Measurements from ENCODE around the gene TEX48. TPM values are rescaled to one million over a fixed set of nuclear protein-coding genes. Genes with fewer than 3 reads are reported as not detected.

TEX48 gene, protein sequence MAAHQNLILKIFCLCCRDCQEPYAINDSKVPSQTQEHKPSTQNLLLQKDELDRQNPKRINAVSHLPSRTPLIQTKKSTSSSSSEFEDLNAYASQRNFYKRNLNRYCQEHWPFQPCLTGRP
- not detected for polyA plus RNA-seq (ENCODE audit: insufficient read length in 3 of 3)
- long read RNA-seq, donor 1, result 0 reads
- long read RNA-seq, donor 2, result 0 reads
- long read RNA-seq, donor 3, result 0 reads
- long read RNA-seq, donor 4, result 0 reads
- long read RNA-seq, donor 5, result 0 reads
- long read RNA-seq, donor 6, result 0 reads
- long read RNA-seq, donor 7, result 0 reads
- long read RNA-seq, donor 8, result 0 reads
- long read RNA-seq, donor 9, result 0 reads
- long read RNA-seq, donor 10, result 0 reads
- long read RNA-seq, donor 11, result 0 reads
- long read RNA-seq, donor 12, result 0 reads
- long read RNA-seq, donor 13, result 0 reads
- long read RNA-seq, donor 14, result 0 reads
- long read RNA-seq, donor 15, result 0 reads
- long read RNA-seq, donor 16, result 0 reads

DNA sequence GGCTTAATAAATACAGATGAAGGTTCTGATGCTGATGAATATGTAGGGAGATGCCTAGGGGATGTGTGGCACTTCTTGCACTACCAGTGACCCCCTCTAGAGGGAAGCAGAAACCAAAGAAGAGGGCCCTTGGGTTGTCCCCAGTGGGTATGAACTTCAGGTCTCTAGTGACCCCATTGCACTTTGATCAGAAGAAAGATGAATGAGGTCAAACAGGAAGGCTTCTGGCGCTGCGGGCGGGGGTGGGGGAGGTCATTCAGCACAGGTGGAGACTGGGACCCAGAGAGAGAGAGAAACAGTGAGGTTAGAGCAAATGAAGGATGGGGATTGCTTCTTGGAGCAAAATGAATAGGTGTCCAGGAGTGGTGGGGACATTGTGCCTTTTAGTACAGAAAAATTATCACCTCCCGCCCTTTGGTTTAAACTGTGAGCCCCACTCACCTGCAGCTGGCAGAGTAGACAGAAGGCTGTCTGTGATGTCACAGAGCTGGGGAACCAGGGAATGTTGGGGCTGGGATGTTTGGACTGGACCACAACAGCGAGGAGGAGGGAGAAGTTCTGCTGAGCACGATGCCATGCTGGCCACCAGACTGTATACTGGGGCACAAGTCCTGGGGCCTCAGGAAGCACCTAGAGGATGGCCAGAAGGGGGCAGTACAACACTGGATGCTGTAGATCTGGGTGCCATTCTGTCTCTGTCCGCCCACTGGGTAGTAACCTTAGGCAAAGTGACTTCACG, at the start of gene TEX48:
Gene TEX48, minus strand, starts transcription at position 599 of the 739 bp plus-strand sequence. CDS start 10,469 bp downstream, outside the sequence.
- DNase-seq, result no peak

DNA sequence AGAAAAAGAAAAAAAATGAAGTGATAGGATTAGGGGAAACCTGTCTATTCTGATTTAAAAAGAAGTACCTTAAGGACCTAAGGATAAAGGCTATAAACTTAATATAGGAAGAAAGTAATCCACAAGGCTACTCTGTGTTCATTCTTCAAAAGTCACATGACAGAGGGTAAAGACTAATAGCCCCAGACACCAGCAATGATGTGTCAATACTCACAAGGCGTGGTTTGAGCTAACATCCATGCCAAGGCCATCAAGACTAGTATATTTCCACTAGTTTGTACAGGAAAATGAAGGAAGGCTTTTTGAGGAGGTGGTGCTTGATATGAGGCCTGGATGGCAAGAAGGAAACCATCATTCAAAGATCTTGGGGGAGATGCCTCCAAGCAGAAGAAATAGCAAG, 49.7 kb upstream of the TEX48 start:
- DNase-seq, result no peak

DNA sequence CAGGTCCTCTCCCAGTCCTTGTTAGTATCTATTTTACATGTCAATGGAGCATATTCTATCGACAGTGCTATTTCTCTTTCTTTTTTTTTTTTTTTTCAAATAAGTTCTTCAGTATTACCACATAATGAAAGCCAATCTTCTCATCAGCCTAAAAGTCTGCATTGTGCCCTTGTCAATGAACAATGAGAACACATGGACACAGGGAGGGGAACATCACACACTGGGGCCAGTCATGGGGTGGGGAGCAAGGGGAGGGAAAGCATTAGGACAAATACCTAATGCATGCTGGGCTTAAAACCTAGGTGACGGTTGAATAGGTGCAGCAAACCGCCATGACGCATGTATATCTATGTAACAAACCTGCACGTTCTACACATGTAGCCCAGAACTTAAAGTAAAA, 47.7 kb upstream of the TEX48 start:
- no peak for DNase-seq

DNA sequence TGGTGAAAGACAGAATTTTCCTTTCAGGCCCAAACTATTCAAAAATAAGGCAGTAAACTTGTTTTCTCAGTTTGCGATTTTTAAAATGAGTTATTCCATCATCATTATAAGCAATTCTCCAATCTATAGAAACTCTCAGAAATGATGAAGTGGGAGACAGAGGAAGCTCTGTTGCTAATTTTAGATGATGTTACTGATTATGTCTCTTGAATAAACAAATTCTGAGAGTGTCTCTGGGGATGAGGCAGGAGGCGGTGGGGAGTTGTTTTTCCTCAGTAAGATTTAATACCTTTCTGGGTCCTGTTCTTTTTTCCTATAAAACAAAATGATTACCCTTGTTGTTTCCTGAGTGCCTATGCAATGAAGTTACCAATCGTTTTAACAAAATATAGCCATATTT, 43.9 kb upstream of the TEX48 start:
- no peak for DNase-seq

DNA sequence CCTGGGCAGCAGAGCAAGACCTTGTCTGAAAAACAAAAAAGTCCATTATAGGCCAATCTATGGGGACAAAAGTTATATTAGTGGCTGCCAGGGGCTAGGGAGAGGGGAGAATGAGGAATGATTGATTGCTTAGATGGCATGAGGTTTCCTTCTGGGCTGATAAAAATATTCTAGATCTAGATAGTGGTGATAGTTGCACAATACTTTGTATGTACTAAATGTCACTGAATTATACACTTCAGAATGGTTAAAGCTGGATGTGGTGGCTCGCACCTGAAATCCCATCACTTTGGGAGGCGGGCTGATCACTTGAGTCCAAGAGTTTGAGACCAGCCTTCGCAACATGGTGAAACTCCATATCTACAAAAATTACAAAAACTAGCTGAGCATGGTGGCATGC, 42.8 kb upstream of the TEX48 start:
- no peak for DNase-seq

DNA sequence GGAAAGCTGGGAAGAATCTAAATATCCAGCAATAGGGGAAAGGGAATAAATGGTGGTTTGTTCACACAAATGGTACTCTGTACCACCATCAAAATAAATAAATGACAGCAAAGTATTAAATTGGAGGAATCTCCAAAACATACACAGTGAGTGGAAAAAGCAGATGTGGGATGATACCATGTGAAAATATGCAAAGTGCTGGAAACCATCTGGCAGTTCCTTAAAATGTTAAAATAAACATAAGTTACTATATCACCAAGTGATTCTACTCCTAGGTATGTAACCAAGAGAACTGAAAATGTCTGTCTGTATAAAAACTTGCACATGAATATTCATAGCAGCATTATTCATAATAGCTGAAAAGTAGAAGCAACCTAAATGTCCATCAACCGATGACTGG, 41.9 kb upstream of the TEX48 start:
- no peak for DNase-seq

DNA sequence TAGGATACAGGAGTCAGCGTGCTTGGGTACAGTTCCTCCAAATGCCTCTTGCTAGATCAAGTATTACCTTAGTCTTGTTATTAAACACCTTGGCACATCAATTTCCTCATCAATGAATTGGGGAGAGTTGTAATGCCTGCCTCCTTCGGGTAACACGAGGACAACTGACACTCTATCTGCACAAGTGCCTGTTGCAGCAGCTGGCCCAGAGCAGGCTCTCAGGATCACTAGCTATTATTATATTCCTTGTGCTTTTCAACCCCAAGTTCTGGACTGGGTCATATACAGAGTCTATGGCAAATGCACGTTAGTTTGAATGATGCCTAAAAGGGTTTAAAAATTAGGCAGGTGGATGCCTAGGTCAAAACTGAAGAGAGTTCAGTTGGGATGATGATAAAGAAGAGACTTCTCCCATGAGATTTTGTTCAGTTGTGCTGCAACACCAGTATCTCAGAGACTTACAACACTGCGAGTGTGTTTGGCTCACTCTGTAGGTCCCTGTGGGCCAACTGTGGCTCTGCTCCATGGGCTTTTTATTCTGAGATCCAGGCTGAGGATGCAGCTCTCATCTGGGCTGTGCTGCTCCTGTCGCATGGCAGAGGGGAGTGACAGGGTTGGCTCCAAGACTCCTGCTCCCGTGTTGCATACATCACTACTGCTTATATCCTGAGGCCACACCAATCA, 41.1 kb upstream of the TEX48 start:
- DNase-seq, result no peak

DNA sequence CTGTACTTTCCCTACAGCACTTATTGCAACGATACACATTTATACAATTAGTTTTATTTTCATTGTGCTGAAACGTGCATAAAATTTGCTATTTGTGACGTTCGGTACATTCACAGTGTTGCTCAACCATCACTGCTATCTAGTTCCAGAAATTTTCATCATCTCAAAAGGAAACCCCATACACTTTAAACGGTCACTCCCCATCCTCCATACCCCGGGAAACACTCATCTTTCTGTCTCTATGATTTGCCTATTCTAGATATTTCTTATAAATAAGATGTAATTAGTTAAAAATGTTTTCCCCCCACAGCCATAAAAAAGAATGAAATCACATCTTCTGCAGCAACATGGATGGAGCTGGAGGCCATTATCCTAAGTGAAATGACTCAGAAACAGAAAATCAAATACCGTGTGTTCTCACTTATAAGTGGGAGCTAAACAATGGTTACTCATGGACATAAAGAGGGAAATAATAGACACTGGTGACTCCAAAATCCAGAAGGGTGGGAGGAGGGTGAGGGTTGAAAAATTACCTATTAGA, 40.2 kb upstream of the TEX48 start:
- DNase-seq, result no peak

DNA sequence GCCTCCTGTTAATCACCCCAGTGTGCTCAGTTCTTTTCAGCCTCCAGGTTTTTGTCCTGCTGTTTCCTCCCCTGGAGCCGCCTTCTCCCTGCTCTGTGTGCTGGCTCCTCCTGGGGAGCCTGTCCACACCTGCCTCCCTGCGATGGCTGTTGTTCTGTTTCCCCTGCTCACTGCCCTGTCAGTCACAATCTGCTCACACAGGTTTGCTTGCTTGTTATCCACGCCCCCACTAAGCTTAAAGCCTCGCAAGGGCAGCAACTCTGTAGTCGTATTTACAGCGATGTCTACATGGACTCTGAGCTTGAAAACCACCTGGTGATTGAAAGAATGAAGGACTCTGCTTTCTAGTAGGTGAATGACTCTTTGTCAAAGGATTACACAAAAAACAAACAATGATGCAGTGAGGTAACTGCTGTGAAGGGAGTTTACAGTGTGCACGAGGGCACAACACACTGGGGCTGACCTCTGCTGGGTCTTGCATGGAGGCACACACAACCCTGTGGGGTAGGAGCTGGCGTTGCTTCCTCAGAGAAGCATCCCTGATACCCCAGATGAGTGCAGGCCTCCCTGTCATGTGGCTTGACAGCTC, 39.6 kb upstream of the TEX48 start:
- DNase-seq, result no peak

DNA sequence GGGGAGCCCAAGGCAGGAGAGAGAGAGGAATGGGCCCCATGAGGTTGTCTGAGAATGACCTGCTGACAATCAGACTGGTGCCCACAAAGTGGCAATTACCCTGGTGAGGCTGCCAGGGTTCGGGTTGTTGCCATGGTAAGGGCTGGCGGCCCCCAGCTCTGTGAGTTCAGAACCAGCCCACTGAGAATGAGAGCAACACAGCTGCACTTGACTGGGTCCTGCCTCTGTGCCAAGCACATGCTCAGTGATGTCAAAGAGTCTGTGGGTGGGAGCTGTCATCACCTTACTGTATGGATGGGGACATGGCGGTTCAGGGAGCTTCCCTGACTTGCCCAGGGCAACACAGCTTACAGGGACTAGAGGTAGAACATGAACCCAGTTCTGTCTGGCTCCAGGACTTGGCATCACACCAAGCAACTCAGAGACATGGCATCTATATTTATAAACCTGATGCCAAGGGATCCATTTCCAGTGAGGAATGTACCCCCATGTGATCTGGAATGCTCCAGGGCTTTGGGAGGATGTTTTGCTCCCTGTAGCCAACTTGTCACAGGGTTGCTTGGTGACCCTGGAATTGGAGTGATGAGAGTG, 38.2 kb upstream of the TEX48 start:
- no peak for DNase-seq

DNA sequence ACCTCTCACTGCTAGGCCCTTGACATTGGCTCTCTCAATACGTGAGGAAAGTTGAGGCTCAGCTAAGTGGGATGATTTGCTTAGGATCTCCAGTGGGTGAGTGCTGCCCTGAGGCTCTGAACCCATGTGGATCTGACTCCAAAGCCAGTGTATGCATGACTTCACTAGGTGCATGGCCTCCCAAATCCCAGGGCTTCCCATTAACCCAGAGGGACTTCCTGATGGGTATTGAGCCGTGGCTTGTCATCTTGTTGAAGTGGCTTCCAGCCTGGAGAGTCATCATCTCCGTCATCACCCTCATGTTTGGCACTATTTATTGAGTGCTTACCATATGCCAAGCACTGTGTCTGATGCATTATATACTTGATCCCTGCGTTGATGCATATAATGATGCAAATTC, 37.3 kb upstream of the TEX48 start:
- no peak for DNase-seq

DNA sequence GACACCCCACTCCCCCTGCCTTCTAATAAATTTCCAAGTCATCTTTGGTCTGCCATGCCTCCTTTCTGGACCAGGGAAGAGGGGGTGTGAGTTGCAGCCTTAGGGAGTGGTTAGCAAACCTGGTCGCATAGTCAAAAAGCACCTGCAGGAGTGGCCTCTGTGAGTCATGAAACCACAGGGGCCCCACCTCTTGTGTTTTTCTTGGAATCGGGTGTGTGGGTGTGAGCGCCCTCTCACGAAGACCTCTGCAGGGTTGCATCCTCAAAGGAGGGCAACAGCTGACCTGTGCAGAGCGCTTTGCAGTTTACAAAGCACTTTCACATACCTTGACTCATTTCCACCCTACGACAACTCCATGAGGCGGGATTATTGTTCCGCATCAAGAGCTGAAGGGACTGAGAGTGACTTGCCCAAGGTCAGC, 36.8 kb upstream of the TEX48 start:
- DNase-seq, result no peak

DNA sequence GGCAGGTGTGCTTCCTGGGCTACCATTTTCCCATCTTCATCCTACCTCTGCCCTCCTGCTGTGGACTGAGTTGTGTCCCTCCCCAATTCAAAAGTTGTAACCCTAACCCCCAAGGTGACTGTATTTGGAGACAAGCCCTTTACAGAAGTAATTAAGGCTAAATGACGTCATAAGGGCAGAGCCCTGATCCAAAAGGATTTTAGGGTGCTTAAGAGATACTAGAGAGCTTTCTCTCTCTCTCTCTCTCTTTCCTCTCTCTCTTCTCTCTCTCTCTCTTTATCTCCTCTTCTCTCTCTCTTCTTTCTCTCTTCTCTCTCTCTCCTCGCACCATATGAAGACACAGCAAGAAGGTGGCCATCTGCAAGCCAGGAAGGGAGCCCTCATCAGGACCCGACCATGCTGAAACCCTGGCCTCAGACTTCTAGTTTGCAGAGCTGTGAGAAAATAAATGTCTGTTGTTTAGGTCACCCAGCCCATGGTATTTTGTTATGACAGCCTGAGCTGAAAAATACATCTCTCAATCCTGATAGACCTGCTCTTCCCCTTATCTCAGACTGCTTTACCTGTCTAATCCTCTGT, 36.0 kb upstream of the TEX48 start:
- DNase-seq, result no peak

DNA sequence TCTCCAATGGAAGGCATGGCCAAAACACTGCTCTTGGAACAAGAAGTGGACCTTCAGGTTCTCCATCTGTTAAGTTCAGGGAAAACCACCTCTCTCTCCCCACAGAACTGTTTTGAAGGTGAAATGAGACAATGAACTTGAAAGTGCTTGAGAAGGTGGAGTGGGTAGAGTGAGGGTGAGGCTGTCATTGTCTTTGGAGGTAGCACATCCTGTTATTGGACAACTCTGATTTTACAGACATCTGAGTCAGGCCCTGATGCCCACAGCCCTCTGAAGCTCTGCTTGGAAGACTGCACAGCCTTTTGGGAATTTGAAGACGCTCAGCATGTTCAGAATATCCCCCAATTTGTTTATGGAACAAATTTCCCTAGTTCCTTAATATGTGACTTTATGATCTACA, 27.6 kb upstream of the TEX48 start:
- DNase-seq, result no peak

DNA sequence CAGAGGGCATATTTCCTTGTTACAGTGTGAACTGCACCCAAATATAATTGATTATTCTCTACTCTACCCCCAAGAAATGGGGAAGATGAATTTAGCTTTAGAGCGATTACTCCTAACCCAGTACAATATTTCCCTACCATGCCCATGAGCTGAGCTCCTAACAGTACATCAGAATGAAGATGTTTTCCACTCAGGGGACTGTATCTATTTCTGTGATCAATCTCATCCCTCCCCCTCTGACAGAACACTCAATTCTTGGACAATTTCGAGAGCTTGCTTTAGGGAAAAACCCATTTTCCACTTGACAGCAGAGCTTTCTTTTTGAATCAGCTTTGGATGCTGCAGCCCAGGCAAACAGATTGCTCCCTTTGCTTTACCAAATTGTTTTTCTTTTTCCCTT, 24.7 kb upstream of the TEX48 start:
- no peak for DNase-seq

DNA sequence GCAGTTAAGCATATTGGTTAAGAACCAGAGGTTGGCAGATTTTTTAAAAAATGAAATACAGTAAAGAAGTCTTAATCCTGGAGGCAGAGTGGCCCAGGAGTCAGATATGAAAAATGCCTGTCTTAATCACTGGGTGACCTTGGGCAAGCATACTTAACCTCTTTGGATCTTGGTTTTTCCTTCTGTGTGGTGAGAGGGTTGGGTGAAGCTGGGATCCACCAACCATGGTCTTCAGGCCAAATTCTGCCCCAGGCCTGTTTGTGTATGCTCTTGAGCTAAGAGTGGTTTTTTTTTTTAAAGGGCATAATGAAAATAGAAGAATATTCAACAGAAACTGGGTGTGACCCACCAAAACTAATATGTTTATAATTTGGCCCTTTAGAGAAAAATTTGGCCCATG, 20.0 kb upstream of the TEX48 start:
- DNase-seq, result no peak

DNA sequence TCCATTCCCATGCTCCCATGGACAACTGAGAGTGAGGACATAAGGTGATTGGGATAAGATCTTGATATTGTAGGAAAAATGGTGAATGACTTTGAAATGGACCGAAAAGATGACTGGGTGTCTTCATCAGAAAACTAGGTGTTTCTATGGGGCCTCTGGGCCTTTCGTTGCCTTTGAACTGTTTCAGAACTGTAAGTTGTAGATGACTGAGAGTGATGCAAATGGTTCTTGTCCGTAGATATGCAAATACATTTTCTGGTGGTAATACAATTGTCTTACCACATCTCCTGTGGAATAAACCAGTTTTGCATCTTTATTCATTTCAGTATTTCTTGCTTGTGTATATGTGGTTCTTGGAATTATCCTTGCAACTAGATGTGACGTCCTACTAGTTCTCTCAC, 16.0 kb upstream of the TEX48 start:
- no peak for DNase-seq

DNA sequence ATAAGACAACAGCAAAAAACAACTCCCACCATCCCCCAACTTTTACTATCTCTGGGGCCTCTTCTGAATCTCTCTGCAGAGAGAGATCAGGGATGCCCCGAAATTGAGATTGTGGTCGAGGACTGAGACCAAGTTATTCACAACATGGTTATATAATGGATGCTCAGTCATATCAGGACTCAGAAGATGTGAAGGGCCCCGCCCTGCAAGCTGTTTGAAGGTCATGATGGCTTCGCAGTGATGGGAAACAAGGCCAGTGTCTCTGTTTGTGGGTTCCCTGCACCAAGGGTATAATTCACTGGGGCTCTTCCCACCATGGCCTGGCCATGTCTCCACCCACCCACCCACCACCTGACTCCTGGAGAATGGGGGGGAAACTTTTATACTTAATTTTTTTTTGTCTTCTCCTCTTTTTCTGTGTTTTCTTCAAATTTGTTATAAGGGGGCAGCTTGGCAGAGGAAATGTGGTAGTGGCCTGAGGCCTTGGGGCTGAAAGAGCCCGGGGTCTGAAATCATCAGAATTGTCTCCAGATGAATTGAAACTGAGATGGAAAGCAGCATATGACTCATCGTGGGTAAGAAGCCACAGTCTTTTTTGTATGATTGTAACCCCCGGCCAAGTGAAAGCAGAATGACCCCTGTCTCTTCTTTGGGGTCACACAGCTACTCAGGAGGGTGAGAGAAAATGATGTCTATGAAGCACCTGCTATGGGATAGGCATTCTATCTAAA, 15.0 kb upstream of the TEX48 start:
- DNase-seq, result no peak

DNA sequence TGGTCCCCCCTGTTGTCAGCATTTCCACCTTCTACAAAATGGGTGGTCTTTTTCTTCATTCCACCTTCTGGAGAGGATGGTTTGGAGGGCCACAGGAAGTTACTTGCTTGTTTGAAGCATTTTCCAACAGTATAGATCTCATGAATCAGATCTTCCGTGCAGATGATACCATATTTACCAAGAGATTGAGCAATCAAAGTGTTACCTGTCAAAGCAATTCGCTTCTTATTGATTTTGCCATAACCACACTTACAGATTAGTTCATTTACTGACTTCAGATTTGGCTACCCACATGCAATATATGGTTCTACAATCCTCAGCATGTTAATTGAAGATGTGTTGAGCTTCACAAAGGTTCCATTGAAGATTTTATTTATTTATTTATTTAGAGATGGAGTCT, 14.0 kb upstream of the TEX48 start:
- no peak for DNase-seq

DNA sequence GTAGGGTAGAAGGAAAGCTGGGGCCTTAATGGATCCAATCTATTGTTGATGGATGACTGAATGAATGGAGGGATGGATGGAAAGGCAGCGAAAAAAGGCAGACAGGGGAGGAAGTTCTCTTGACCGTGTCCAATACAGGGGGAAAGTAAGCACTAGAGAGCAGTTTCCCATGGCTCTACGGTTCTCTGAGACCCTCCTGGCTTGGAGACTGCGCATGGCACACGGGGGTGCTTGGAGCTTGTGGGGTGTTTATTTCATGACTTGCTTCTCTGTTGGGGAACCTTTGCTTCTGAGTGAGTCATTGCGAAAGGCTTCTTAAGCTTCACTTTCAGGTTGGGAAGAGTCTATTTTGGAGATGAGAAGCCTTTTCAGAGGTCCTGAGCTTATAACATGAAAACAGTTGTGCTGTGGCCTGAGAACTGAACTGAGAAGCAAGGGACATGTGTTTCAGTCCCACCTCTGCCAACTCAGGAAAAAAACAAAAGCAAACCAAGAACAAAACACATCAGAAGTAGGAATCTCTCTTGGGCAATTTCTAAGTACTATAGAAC, 12.8 kb upstream of the TEX48 start:
- no peak for DNase-seq
